Activated CD8-positive, alpha-beta memory T cell treated with anti-CD3 and anti-CD28 coated beads, Interleukin-2, amount 50 U/mL, for 24 hours (primary cell): ENCODE measurements around the gene HORMAD2.
"Not testable (repeated sequence)": the region's sequence is repeated elsewhere in the genome, so short reads cannot be mapped to it uniquely, and the experiment has no call there.

Experiments used
- DNase-seq: peaks from one replicate; pipeline ENCODE4 v3.0.0-alpha.2; 2020; ENCODE audit errors: extremely low read depth

The HORMAD2 gene

GRCh38 chr22:30210235-30210909 is 130.1 kb downstream of the HORMAD2 start:
- DNase-seq, result no peak

- DNase-seq, result no peak
Measured at GRCh38 chr22:30211124-30211820, 131.0 kb downstream of the HORMAD2 start.

- DNase-seq, result no peak
Measured at GRCh38 chr22:30212363-30212995, 132.2 kb downstream of the HORMAD2 start.

- DNase-seq, result no peak
Measured at GRCh38 chr22:30212996-30213441, 132.8 kb downstream of the HORMAD2 start.

- DNase-seq, result no peak
Measured at GRCh38 chr22:30214703-30215407, 134.6 kb downstream of the HORMAD2 start.

GRCh38 chr22:30216272-30216671 is 136.0 kb downstream of the HORMAD2 start:
- DNase-seq, result not testable (repeated sequence)

- DNase-seq, result no peak
Measured at GRCh38 chr22:30216710-30217109, 136.4 kb downstream of the HORMAD2 start.

GRCh38 chr22:30217698-30218560 is 137.7 kb downstream of the HORMAD2 start:
- DNase-seq, result no peak

- no peak for DNase-seq
Measured at GRCh38 chr22:30219049-30219654, 138.9 kb downstream of the HORMAD2 start.

- no peak for DNase-seq
Measured at GRCh38 chr22:30219668-30220278, 139.5 kb downstream of the HORMAD2 start.

- no peak for DNase-seq
Measured at GRCh38 chr22:30220338-30221012, 140.2 kb downstream of the HORMAD2 start.

- no peak for DNase-seq
Measured at GRCh38 chr22:30221121-30221992, 141.1 kb downstream of the HORMAD2 start.

GRCh38 chr22:30222321-30222720 is 142.1 kb downstream of the HORMAD2 start:
- DNase-seq, result no peak

- no peak for DNase-seq
Measured at GRCh38 chr22:30223303-30223702, 143.0 kb downstream of the HORMAD2 start.

- DNase-seq, result no peak
Measured at GRCh38 chr22:30224161-30224857, 144.0 kb downstream of the HORMAD2 start.

- no peak for DNase-seq
Measured at GRCh38 chr22:30225220-30225927, 145.1 kb downstream of the HORMAD2 start.

- no peak for DNase-seq
Measured at GRCh38 chr22:30226192-30226832, 146.0 kb downstream of the HORMAD2 start.
